Astrocyte (in vitro differentiated cells and primary cell): ENCODE results near the gene COL5A1. TPM values are rescaled to one million over a fixed set of nuclear protein-coding genes. Genes with fewer than 3 reads are reported as not detected.

Experiments used
- DNase-seq: peaks from one replicate; pipeline ENCODE4 v3.0.0-alpha.2; 2010; ENCODE audit warnings: low read depth
- FAIRE-seq: peaks from 2 replicates; lab custom pipeline; 2011; peaks lifted over from hg19 to GRCh38; lab: Jason Lieb, UNC
- H2AFZ ChIP-seq: 2 replicates; pipeline ENCODE4 v1.6.0; 2012; ENCODE audit warnings: low read depth, low read length, inconsistent platforms
- H3K27ac ChIP-seq: 2 replicates; pipeline ENCODE4 v1.5.1; 2011; ENCODE audit warnings: low read depth, low read length, inconsistent platforms
- H3K27me3 ChIP-seq: 2 replicates; pipeline ENCODE4 v1.6.0; 2011; ENCODE audit warnings: low read length, inconsistent platforms; ENCODE audit not compliant: insufficient read depth
- H3K36me3 ChIP-seq: 2 replicates; pipeline ENCODE4 v1.5.1; 2011; ENCODE audit warnings: low read length, inconsistent platforms; ENCODE audit not compliant: insufficient read depth
- H3K4me1 ChIP-seq: 2 replicates; pipeline ENCODE4 v1.5.1; 2011; ENCODE audit warnings: low read length, inconsistent platforms; ENCODE audit not compliant: insufficient read depth
- H3K4me2 ChIP-seq: 2 replicates; pipeline ENCODE4 v1.6.0; 2012; ENCODE audit warnings: low read length, inconsistent platforms
- H3K4me3 ChIP-seq: 2 replicates; pipeline ENCODE4 v1.5.1; 2011; ENCODE audit warnings: low read depth, mild to moderate bottlenecking, low read length, inconsistent platforms; ENCODE audit not compliant: insufficient read depth
- H3K79me2 ChIP-seq: 2 replicates; pipeline ENCODE4 v1.6.0; 2012; ENCODE audit warnings: mild to moderate bottlenecking, low read length, inconsistent platforms; ENCODE audit not compliant: insufficient read depth
- H3K9ac ChIP-seq: 2 replicates; pipeline ENCODE4 v1.6.0; 2012; ENCODE audit warnings: mild to moderate bottlenecking, low read length, inconsistent platforms
- H3K9me3 ChIP-seq: 2 replicates; pipeline ENCODE4 v1.5.1; 2012; ENCODE audit warnings: low read depth, mild to moderate bottlenecking, low read length, inconsistent platforms; ENCODE audit not compliant: insufficient read depth
- H4K20me1 ChIP-seq: 2 replicates; pipeline ENCODE4 v1.6.0; 2012; ENCODE audit warnings: low read length, inconsistent platforms; ENCODE audit not compliant: insufficient read depth
- H3K27ac Mint-ChIP-seq: one replicate; pipeline ENCODE4 v1.8.0; 2021; ENCODE audit warnings: mild to moderate bottlenecking, mixed read lengths; ENCODE audit not compliant: unreplicated experiment
- H3K27me3 Mint-ChIP-seq: one replicate; pipeline ENCODE4 v1.8.0; 2021; ENCODE audit warnings: low read depth, mixed read lengths; ENCODE audit not compliant: unreplicated experiment
- H3K36me3 Mint-ChIP-seq: one replicate; pipeline ENCODE4 v1.8.0; 2021; ENCODE audit warnings: low read depth, mixed read lengths; ENCODE audit not compliant: unreplicated experiment
- H3K4me1 Mint-ChIP-seq: one replicate; pipeline ENCODE4 v1.8.0; 2021; ENCODE audit warnings: low read depth, mixed read lengths; ENCODE audit not compliant: unreplicated experiment
- H3K4me3 Mint-ChIP-seq: one replicate; pipeline ENCODE4 v1.8.0; 2021; ENCODE audit warnings: mild to moderate bottlenecking, moderate library complexity, mixed read lengths; ENCODE audit not compliant: unreplicated experiment
- H3K9me3 Mint-ChIP-seq: one replicate; pipeline ENCODE4 v1.8.0; 2021; ENCODE audit warnings: mild to moderate bottlenecking, mixed read lengths; ENCODE audit not compliant: unreplicated experiment
- EZH2 ChIP-seq: IDR thresholded peaks from 2 replicates; pipeline ENCODE4 v1.6.1; 2012; ENCODE audit warnings: mild to moderate bottlenecking, low read length, inconsistent platforms; ENCODE audit not compliant: insufficient read depth
- total RNA-seq: library from RNA; stranded (reverse); gene quantifications from 2 replicates; pipeline ENCODE4 v1.2.1, GENCODE V29; 2021
- TF ChIP-seq, protein P1 (sequence below): IDR thresholded peaks from 2 replicates; pipeline ENCODE4 v1.5.1; 2011; ENCODE audit warnings: low read depth, mild to moderate bottlenecking, inconsistent platforms, low read length, moderate library complexity; ENCODE audit not compliant: insufficient read depth

Gene COL5A1
- total RNA-seq, 1 donor from 2014 or later = 1,055 TPM

- Mint-ChIP-seq H3K4me3 (peak overlapping the region; percentile 78), H3K9me3 (no peaks in the 10 kb centered on the region), H3K4me1 (peaks cover 45% of the 10 kb centered on the region), H3K27me3 (no peaks in the 10 kb centered on the region), H3K36me3 (peaks cover 12% of the 10 kb centered on the region), H3K27ac (peak overlapping the region; percentile 88)
- Histone ChIP-seq H3K27ac (no peak overlapping the region), H3K4me3 (no peak overlapping the region), H3K27me3 (no peaks in the 10 kb centered on the region), H3K4me1 (peaks cover 36% of the 10 kb centered on the region), H3K9ac (peak overlapping the region; percentile 23), H3K36me3 (peaks cover 23% of the 10 kb centered on the region), H4K20me1 (peaks cover 90% of the 10 kb centered on the region), H2AFZ (no peak overlapping the region), H3K9me3 (no peaks in the 10 kb centered on the region), H3K4me2 (no peak overlapping the region), H3K79me2 (peaks cover 91% of the 10 kb centered on the region)
- FAIRE-seq (no peak), DNase-seq (no peak)
- TF ChIP-seq, protein P1, sequence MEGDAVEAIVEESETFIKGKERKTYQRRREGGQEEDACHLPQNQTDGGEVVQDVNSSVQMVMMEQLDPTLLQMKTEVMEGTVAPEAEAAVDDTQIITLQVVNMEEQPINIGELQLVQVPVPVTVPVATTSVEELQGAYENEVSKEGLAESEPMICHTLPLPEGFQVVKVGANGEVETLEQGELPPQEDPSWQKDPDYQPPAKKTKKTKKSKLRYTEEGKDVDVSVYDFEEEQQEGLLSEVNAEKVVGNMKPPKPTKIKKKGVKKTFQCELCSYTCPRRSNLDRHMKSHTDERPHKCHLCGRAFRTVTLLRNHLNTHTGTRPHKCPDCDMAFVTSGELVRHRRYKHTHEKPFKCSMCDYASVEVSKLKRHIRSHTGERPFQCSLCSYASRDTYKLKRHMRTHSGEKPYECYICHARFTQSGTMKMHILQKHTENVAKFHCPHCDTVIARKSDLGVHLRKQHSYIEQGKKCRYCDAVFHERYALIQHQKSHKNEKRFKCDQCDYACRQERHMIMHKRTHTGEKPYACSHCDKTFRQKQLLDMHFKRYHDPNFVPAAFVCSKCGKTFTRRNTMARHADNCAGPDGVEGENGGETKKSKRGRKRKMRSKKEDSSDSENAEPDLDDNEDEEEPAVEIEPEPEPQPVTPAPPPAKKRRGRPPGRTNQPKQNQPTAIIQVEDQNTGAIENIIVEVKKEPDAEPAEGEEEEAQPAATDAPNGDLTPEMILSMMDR = no peak
- no peak for TF ChIP-seq EZH2
These were observed 11.0 kb downstream of the COL5A1 start for GRCh38 chr9:134652291-134653225.

GRCh38 chr9:134653259-134654009, 11.8 kb downstream of the COL5A1 start:
- Mint-ChIP-seq H3K9me3 (no peaks in the 10 kb centered on the region), H3K27me3 (no peaks in the 10 kb centered on the region), H3K4me1 (peaks cover 38% of the 10 kb centered on the region), H3K36me3 (peaks cover 10% of the 10 kb centered on the region), H3K4me3 (no peak overlapping the region), H3K27ac (peak overlapping the region; percentile 41)
- no peak overlapping the region for H3K4me2 ChIP-seq
- FAIRE-seq = no peak
- H4K20me1 ChIP-seq = peaks cover 91% of the 10 kb centered on the region
- H3K4me3 ChIP-seq = no peak overlapping the region
- peaks cover 91% of the 10 kb centered on the region for H3K79me2 ChIP-seq
- peaks cover 29% of the 10 kb centered on the region for H3K4me1 ChIP-seq
- TF ChIP-seq, protein P1 = no peak
- TF ChIP-seq EZH2 = no peak
- no peak for DNase-seq
- H3K36me3 ChIP-seq = peaks cover 20% of the 10 kb centered on the region
- no peaks in the 10 kb centered on the region for H3K27me3 ChIP-seq
- H3K9me3 ChIP-seq = no peaks in the 10 kb centered on the region
- H3K9ac ChIP-seq = peak overlapping the region; percentile 23
- H2AFZ ChIP-seq = no peak overlapping the region
- H3K27ac ChIP-seq = no peak overlapping the region
